Central memory CD8-positive, alpha-beta T cell (primary cell): ENCODE measurements around the gene PRR22.
"Not testable (repeated sequence)": the region's sequence is repeated elsewhere in the genome, so short reads cannot be mapped to it uniquely, and the experiment has no call there.

Source experiments
- ATAC-seq: fragments of 150-1000 bp; cut with Tn5 transposase; replicated peaks from 2 replicates; pipeline ENCODE4 v1.10.0; 2022; ENCODE audit warnings: mild to moderate bottlenecking, moderate FRiP score, moderate number of reproducible peaks; ENCODE audit not compliant: poor library complexity, severe bottlenecking; ENCODE audit errors: extremely low read depth
- DNase-seq, 2 donors: peaks; one replicate each; pipeline ENCODE4 v3.0.0; 2021; ENCODE audit warnings: low spot score in 2 of 2
- H3K27ac Mint-ChIP-seq: one replicate; pipeline ENCODE4 v1.8.0; 2022; ENCODE audit warnings: low read depth, mild to moderate bottlenecking, moderate library complexity, mixed read lengths
- H3K27me3 Mint-ChIP-seq: one replicate; pipeline ENCODE4 v1.8.0; 2022; ENCODE audit warnings: mixed read lengths
- H3K36me3 Mint-ChIP-seq: one replicate; pipeline ENCODE4 v1.8.0; 2022; ENCODE audit warnings: mild to moderate bottlenecking, moderate library complexity, mixed read lengths; ENCODE audit not compliant: insufficient read depth
- H3K4me1 Mint-ChIP-seq: one replicate; pipeline ENCODE4 v1.8.0; 2022; ENCODE audit warnings: mixed read lengths
- H3K4me3 Mint-ChIP-seq: one replicate; pipeline ENCODE4 v1.8.0; 2022; ENCODE audit warnings: mild to moderate bottlenecking, moderate library complexity, mixed read lengths
- H3K9me3 Mint-ChIP-seq: one replicate; pipeline ENCODE4 v1.8.0; 2022; ENCODE audit warnings: mixed read lengths

The PRR22 gene

DNA sequence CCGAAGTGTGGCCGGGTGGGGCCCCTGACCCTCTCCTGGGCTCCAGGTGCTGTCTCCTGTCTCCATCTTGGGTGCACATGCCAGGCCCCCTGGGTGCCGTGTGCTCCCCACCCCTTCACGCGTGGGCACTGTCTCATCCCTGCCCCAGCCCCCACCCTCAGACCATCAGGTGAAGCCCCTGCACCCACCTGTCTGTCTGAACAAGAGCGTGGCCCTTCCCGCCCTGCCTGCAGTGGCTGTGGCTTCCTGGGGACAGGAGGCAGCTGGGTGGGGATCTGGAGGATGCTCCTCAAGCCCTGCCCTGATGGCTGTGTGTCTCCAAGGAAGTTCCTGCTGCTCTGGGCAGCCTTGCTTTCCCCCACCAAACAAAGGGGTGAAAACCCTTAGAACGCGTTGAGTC is 2.2 kb downstream of the PRR22 start:
- Mint-ChIP-seq H3K27me3 (no peaks in the 10 kb centered on the region), H3K4me3 (no peak overlapping the region), H3K27ac (no peak overlapping the region), H3K9me3 (no peaks in the 10 kb centered on the region), H3K36me3 (peaks cover 16% of the 10 kb centered on the region), H3K4me1 (no peaks in the 10 kb centered on the region)
- no peak for DNase-seq
- no peak for ATAC-seq

DNA sequence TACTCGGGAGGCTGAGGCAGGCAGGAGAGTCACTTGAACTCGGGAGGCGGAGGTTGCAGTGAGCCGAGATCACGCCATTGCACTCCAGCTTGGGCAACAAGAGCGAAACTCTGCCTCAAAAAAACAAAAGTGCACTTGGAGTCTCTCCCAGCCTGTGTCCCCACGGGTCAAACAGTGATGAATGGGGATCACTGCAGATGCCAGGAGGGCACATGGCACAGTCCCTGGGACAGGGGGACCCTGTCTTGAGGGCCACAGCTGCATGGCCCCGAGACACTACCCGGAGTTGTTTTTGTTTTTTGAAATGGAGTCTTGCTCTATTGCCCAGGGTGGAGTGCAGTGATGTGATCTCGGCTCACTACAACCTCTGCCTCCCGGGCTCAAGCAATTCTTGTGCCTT is 3.6 kb downstream of the PRR22 start:
- H3K27ac Mint-ChIP-seq, H3K36me3 Mint-ChIP-seq, DNase-seq, H3K4me3 Mint-ChIP-seq, ATAC-seq, H3K4me1 Mint-ChIP-seq, H3K9me3 Mint-ChIP-seq, H3K27me3 Mint-ChIP-seq: not testable (repeated sequence)

DNA sequence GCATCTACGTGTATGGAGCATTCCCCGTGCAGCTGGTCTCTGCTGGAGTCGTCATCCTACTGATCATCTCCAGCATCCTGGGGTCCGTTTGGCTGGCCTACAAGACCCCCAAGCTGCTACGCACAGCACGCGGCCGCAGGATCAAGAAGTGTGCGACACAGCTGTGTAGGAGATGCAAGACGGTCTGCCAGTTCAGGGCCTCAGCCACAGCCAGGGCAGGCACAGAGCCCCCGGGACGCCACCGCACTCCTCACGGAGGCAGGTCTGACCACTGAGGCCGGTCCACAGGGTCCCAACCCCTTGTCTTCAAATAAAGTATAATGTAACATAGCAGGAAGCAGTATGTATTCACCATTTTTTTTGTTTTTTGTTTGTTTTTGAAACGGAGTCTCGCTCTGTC is 6.1 kb downstream of the PRR22 start:
- no peaks in the 10 kb centered on the region for H3K27me3 Mint-ChIP-seq
- H3K27ac Mint-ChIP-seq, result no peak overlapping the region
- H3K9me3 Mint-ChIP-seq, result no peaks in the 10 kb centered on the region
- H3K4me1 Mint-ChIP-seq, result no peaks in the 10 kb centered on the region
- DNase-seq, result no peak
- ATAC-seq, result no peak
- peaks cover 2% of the 10 kb centered on the region for H3K36me3 Mint-ChIP-seq
- no peak overlapping the region for H3K4me3 Mint-ChIP-seq

- ATAC-seq (no peak), DNase-seq (no peak)
- H3K9me3 Mint-ChIP-seq, result no peaks in the 10 kb centered on the region
- H3K27me3 Mint-ChIP-seq, result no peaks in the 10 kb centered on the region
- no peak overlapping the region for H3K4me3 Mint-ChIP-seq
- H3K27ac Mint-ChIP-seq, result no peak overlapping the region
- H3K36me3 Mint-ChIP-seq, result no peaks in the 10 kb centered on the region
- no peaks in the 10 kb centered on the region for H3K4me1 Mint-ChIP-seq
Measured at GRCh38 chr19:5775668-5776309, 8.8 kb downstream of the PRR22 start.

DNA sequence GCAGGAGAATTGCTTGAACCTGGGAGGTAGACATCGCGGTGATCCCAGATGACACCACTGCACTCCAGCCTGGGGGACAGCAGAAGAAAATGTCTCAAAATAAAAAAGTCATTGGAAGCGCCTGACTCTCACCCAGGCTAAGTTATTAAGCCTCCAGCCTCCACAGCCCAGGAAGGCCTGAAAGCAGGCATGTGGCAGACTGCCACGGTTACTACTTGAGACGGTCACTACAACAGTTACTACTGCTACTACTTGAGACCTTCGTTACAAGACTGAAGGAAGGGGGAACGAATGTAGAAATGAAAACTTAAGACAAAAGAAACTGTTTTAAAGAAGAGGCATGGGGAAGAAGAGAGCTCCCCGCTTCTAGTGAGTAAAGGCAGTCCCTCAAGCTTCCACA is 9.6 kb downstream of the PRR22 start:
- H3K4me3 Mint-ChIP-seq, result no peak overlapping the region
- no peaks in the 10 kb centered on the region for H3K36me3 Mint-ChIP-seq
- H3K4me1 Mint-ChIP-seq, result no peaks in the 10 kb centered on the region
- no peak overlapping the region for H3K27ac Mint-ChIP-seq
- H3K9me3 Mint-ChIP-seq, result no peaks in the 10 kb centered on the region
- ATAC-seq, result no peak
- H3K27me3 Mint-ChIP-seq, result no peaks in the 10 kb centered on the region
- no peak for DNase-seq

DNA sequence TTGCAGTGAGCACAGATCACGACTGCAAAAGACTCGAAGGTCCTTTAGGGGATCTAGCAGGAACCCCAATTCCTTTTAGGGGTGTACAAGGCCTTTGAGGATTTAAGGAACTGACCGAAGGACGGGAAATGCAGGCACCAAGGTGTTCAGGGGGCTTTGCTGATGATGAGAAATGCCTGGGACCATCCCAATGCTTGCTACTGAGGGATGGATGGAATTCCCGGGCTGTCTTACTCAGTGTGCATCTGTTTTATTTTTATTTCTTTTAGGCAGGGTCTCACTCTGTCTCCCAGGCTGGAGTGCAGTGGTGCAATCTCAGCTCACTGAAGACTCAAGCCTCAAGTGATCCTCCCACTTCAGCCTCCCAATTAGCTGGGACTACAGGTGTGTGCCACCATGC is 11.3 kb downstream of the PRR22 start:
- H3K36me3 Mint-ChIP-seq, result no peaks in the 10 kb centered on the region
- no peaks in the 10 kb centered on the region for H3K4me1 Mint-ChIP-seq
- no peaks in the 10 kb centered on the region for H3K9me3 Mint-ChIP-seq
- no peak overlapping the region for H3K27ac Mint-ChIP-seq
- no peak for ATAC-seq
- no peak for DNase-seq
- H3K27me3 Mint-ChIP-seq, result no peaks in the 10 kb centered on the region
- H3K4me3 Mint-ChIP-seq, result no peak overlapping the region

DNA sequence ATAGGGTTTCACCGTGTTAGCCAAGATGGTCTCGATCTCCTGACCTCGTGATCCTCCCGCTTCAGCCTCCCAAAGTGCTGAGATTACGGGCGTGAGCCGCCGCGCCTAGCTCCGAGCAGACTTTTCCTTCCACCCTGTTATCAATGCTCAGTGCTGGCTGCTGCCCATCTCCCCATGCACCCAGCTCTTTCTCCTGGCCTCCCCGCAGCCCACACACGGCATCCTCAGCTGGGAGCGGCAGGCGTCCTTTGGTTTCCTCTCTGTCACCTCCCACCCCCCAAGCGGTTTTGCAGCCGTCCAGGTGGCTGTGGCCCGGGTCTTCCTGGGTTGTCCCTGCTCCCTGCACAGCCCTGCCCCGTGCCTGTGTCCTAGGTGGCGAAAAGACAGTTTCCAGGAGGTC is 12.1 kb downstream of the PRR22 start:
- Mint-ChIP-seq H3K4me1 (no peaks in the 10 kb centered on the region), H3K9me3 (no peaks in the 10 kb centered on the region), H3K4me3 (no peak overlapping the region), H3K27me3 (no peaks in the 10 kb centered on the region), H3K36me3 (no peaks in the 10 kb centered on the region), H3K27ac (no peak overlapping the region)
- DNase-seq (no peak), ATAC-seq (no peak)

DNA sequence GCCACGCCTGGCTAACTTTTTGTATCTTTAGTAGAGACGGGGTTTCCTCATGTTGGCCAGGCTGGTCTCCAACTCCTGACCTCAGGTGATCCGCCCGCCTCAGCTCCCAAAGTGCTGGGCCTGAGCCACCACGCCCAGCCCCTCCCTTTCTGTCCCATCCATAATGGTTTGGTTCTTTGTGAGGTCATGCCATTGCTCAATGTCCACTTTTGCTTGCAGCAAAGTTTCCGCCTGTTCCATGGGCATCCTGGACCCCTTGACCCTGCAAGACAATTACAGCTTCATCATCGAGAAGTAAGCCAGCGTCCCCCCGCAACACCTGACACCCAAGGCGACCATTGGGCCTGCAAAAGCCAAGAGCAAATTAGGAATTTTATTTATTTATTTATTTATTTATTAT is 16.6 kb downstream of the PRR22 start:
- Mint-ChIP-seq H3K27me3 (no peaks in the 10 kb centered on the region), H3K36me3 (no peaks in the 10 kb centered on the region), H3K9me3 (no peaks in the 10 kb centered on the region), H3K4me1 (no peaks in the 10 kb centered on the region), H3K27ac (no peak overlapping the region), H3K4me3 (no peak overlapping the region)
- DNase-seq, result no peak
- no peak for ATAC-seq

DNA sequence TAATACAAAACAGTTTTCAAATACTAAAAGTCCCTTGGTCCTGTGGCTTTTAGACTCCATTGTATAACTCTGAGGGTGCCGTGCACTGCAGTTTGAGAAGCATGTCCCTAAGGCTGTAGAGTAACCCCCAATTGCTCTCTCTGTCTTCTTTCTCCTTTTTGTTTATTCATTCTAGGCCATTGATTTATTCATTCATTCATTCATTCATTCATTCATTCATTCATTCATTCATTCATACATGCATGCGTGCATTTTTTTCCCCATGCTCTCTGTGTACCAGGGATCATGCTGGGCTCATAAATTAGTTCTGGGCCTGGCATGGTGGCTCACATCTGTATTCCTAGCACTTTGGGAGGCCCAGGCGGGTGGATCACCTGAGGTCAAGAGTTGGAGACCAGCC is 19.3 kb downstream of the PRR22 start:
- ATAC-seq (no peak), DNase-seq (no peak)
- H3K9me3 Mint-ChIP-seq, result no peaks in the 10 kb centered on the region
- H3K27ac Mint-ChIP-seq, result no peak overlapping the region
- no peak overlapping the region for H3K4me3 Mint-ChIP-seq
- H3K4me1 Mint-ChIP-seq, result no peaks in the 10 kb centered on the region
- no peaks in the 10 kb centered on the region for H3K27me3 Mint-ChIP-seq
- no peaks in the 10 kb centered on the region for H3K36me3 Mint-ChIP-seq

- Mint-ChIP-seq H3K27ac (no peak overlapping the region), H3K27me3 (no peaks in the 10 kb centered on the region), H3K9me3 (no peaks in the 10 kb centered on the region), H3K4me1 (no peaks in the 10 kb centered on the region), H3K4me3 (no peak overlapping the region), H3K36me3 (no peaks in the 10 kb centered on the region)
- no peak for ATAC-seq
- DNase-seq, result no peak
Measured at GRCh38 chr19:5762608-5763217, 21.8 kb downstream of the PRR22 start.

- Mint-ChIP-seq H3K27me3 (no peaks in the 10 kb centered on the region), H3K27ac (no peak overlapping the region), H3K4me1 (no peaks in the 10 kb centered on the region), H3K9me3 (no peaks in the 10 kb centered on the region), H3K36me3 (peaks cover 4% of the 10 kb centered on the region), H3K4me3 (no peak overlapping the region)
- DNase-seq (no peak), ATAC-seq (no peak)
Measured at GRCh38 chr19:5753743-5754142, 30.8 kb downstream of the PRR22 start.

DNA sequence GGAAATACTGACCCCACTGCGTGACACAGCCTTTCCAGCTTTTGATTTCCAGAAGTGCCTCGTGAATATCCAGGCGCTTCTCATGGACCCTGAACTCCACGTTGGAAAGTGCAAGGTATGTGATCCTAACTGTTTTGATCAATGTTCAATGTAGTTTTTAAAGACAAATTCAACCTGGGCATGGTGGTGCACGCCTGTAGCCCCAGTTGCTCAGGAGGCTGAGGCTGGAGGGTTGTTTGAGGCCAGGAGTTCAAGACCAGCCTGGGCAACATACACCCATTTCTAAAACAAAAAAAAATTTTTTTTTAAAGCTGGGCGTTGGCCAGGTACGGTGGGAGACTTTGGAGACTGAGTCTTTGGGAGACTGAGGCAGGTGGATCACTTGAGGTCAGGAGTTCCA is 32.8 kb downstream of the PRR22 start:
- Mint-ChIP-seq H3K27me3 (no peaks in the 10 kb centered on the region), H3K4me3 (no peak overlapping the region), H3K27ac (no peak overlapping the region), H3K9me3 (no peaks in the 10 kb centered on the region), H3K4me1 (no peaks in the 10 kb centered on the region), H3K36me3 (peaks cover 4% of the 10 kb centered on the region)
- ATAC-seq (no peak), DNase-seq (no peak)

DNA sequence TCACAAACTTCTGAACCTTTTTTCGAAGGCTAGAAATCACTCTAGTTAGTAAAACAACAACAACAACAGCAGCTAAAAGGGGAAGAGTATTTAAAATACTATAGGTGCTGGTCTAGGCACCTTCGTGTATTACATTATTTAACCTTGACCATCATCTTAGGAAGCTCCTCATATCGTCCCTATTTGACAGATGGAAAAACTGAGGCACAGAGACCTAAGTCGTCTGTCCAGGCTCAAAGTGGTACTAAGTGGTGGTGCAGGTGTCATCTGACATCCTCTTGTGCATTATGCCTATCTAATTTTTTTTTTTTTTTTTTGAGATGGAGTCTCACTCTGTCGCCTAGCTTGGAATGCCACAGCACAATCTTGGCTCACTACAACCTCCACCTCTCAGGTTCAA is 35.0 kb downstream of the PRR22 start:
- H3K27ac Mint-ChIP-seq, result no peak overlapping the region
- ATAC-seq (no peak), DNase-seq (no peak)
- no peaks in the 10 kb centered on the region for H3K4me1 Mint-ChIP-seq
- H3K9me3 Mint-ChIP-seq, result no peaks in the 10 kb centered on the region
- H3K27me3 Mint-ChIP-seq, result no peaks in the 10 kb centered on the region
- H3K36me3 Mint-ChIP-seq, result peaks cover 1% of the 10 kb centered on the region
- H3K4me3 Mint-ChIP-seq, result no peak overlapping the region
